MM.1S (cell line): ENCODE measurements around the gene PTPRD.

Experiments
- DNase-seq: peaks from one replicate; pipeline ENCODE4 v3.0.0-alpha.2; 2015
- H2AFZ ChIP-seq: fragments of 300-600 bp; sonication (generic); 2 replicates; pipeline ENCODE4 v1.6.0; 2016; ENCODE audit warnings: antibody characterized with exemption, low read length
- H3F3A ChIP-seq: fragments of 300-600 bp; sonication (generic); 2 replicates; pipeline ENCODE4 v1.6.1; 2016; ENCODE audit warnings: mild to moderate bottlenecking, antibody characterized with exemption, low read length, moderate library complexity, mixed read lengths; ENCODE audit not compliant: insufficient read depth
- H3K27ac ChIP-seq: fragments of 300-600 bp; sonication (generic); 2 replicates; pipeline ENCODE4 v1.5.1; 2016; ENCODE audit warnings: mild to moderate bottlenecking, low read length
- H3K27me3 ChIP-seq: fragments of 300-600 bp; sonication (generic); replicated peaks from 2 replicates; pipeline ENCODE4 v1.6.0; 2016; ENCODE audit warnings: low read length; ENCODE audit not compliant: insufficient read depth
- H3K36me3 ChIP-seq: fragments of 300-600 bp; sonication (generic); replicated peaks from 2 replicates; pipeline ENCODE4 v1.6.1; 2016; ENCODE audit warnings: mild to moderate bottlenecking, low read length, mixed read lengths; ENCODE audit not compliant: insufficient read depth
- H3K4me1 ChIP-seq: fragments of 300-600 bp; sonication (generic); 2 replicates; pipeline ENCODE4 v1.6.1; 2016; ENCODE audit warnings: low read length, mixed read lengths
- H3K4me2 ChIP-seq: fragments of 300-600 bp; sonication (generic); 2 replicates; pipeline ENCODE4 v1.6.0; 2016; ENCODE audit warnings: low read depth, low read length
- H3K4me3 ChIP-seq: fragments of 300-600 bp; sonication (generic); 2 replicates; pipeline ENCODE4 v1.5.1; 2016; ENCODE audit warnings: low read length, mixed read lengths
- H3K79me2 ChIP-seq: fragments of 300-600 bp; sonication (generic); 2 replicates; pipeline ENCODE4 v1.6.1; 2016; ENCODE audit warnings: mixed run types, low read length, mixed read lengths
- H3K9ac ChIP-seq: fragments of 300-600 bp; sonication (generic); 2 replicates; pipeline ENCODE4 v1.6.1; 2016; ENCODE audit warnings: low read length, mixed read lengths
- H3K9me2 ChIP-seq: fragments of 300-600 bp; sonication (generic); replicated peaks from 2 replicates; pipeline ENCODE4 v1.6.1; 2016; ENCODE audit warnings: mild to moderate bottlenecking, low read length, mixed read lengths; ENCODE audit not compliant: insufficient read depth
- H3K9me3 ChIP-seq: fragments of 300-600 bp; sonication (generic); replicated peaks from 2 replicates; pipeline ENCODE4 v1.6.1; 2016; ENCODE audit warnings: mild to moderate bottlenecking, low read length, mixed read lengths; ENCODE audit not compliant: insufficient read depth
- H4K20me1 ChIP-seq: fragments of 300-600 bp; sonication (generic); 2 replicates; pipeline ENCODE4 v1.6.1; 2016; ENCODE audit warnings: mild to moderate bottlenecking, low read length, moderate library complexity, mixed read lengths; ENCODE audit not compliant: insufficient read depth
- EZH2 ChIP-seq: fragments of 300-600 bp; sonication (generic); optimal IDR thresholded peaks from 2 replicates; pipeline ENCODE3; 2017; ENCODE audit warnings: low read depth, mild to moderate bottlenecking, antibody characterized with exemption, low read length, mixed read lengths
- EZH2phosphoT487 ChIP-seq: fragments of 300-600 bp; sonication (generic); IDR thresholded peaks from 2 replicates; pipeline ENCODE4 v1.6.1; 2018; ENCODE audit warnings: antibody characterized with exemption, low read length
- TF ChIP-seq, protein P1 (sequence below): fragments of 300-600 bp; sonication (generic); IDR thresholded peaks from 2 replicates; pipeline ENCODE4 v1.5.1; 2016; ENCODE audit warnings: antibody characterized with exemption, low read length, mixed read lengths

PTPRD gene

GRCh38 chr9:9961934-9962333 lies 650.9 kb downstream of the PTPRD start:
- Histone ChIP-seq H3K4me2 (no peak overlapping the region), H3K9me3 (no peaks in the 10 kb centered on the region), H3K36me3 (no peaks in the 10 kb centered on the region), H3F3A (no peaks in the 10 kb centered on the region), H3K27me3 (no peaks in the 10 kb centered on the region), H3K9ac (no peak overlapping the region), H3K79me2 (no peaks in the 10 kb centered on the region), H3K4me3 (no peak overlapping the region), H4K20me1 (no peaks in the 10 kb centered on the region), H3K27ac (no peak overlapping the region), H3K4me1 (no peaks in the 10 kb centered on the region), H2AFZ (no peak overlapping the region), H3K9me2 (no peaks in the 10 kb centered on the region)
- DNase-seq, result no peak
- no peak for TF ChIP-seq EZH2phosphoT487
- no peak for TF ChIP-seq EZH2
- TF ChIP-seq, protein P1, sequence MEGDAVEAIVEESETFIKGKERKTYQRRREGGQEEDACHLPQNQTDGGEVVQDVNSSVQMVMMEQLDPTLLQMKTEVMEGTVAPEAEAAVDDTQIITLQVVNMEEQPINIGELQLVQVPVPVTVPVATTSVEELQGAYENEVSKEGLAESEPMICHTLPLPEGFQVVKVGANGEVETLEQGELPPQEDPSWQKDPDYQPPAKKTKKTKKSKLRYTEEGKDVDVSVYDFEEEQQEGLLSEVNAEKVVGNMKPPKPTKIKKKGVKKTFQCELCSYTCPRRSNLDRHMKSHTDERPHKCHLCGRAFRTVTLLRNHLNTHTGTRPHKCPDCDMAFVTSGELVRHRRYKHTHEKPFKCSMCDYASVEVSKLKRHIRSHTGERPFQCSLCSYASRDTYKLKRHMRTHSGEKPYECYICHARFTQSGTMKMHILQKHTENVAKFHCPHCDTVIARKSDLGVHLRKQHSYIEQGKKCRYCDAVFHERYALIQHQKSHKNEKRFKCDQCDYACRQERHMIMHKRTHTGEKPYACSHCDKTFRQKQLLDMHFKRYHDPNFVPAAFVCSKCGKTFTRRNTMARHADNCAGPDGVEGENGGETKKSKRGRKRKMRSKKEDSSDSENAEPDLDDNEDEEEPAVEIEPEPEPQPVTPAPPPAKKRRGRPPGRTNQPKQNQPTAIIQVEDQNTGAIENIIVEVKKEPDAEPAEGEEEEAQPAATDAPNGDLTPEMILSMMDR, result no peak

DNA sequence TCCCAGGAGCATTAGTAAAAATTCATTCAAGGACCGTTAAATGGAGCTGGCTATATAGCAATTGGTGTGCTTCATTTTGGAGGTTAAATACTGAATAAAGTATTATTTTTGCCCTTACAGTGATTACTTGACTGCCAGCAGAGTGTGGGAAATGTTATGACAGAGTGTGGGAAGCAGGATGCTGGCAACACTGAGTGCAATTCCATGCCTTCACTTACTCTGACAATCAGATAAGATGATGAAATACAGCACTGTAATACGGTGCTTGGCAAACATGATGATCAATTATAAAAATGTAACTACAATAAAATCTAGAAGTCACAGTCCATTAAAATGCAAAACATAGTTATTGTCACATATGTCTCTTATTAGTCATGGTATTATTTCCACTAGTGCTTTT lies 651.3 kb downstream of the PTPRD start:
- Histone ChIP-seq H3K4me1 (no peaks in the 10 kb centered on the region), H4K20me1 (no peaks in the 10 kb centered on the region), H3F3A (no peaks in the 10 kb centered on the region), H3K79me2 (no peaks in the 10 kb centered on the region), H3K36me3 (no peaks in the 10 kb centered on the region), H3K9me2 (no peaks in the 10 kb centered on the region), H3K9ac (no peak overlapping the region), H2AFZ (no peak overlapping the region), H3K4me2 (no peak overlapping the region), H3K27ac (no peak overlapping the region), H3K4me3 (no peak overlapping the region), H3K27me3 (no peaks in the 10 kb centered on the region), H3K9me3 (no peaks in the 10 kb centered on the region)
- DNase-seq, result no peak
- TF ChIP-seq EZH2phosphoT487, result no peak

GRCh38 chr9:9951556-9952160 lies 661.1 kb downstream of the PTPRD start:
- Histone ChIP-seq H3K79me2 (no peaks in the 10 kb centered on the region), H3K9me3 (no peaks in the 10 kb centered on the region), H3K4me2 (no peak overlapping the region), H3F3A (no peaks in the 10 kb centered on the region), H3K4me1 (no peaks in the 10 kb centered on the region), H4K20me1 (no peaks in the 10 kb centered on the region), H2AFZ (no peak overlapping the region), H3K27me3 (no peaks in the 10 kb centered on the region), H3K4me3 (no peak overlapping the region), H3K27ac (no peak overlapping the region), H3K36me3 (no peaks in the 10 kb centered on the region), H3K9ac (no peak overlapping the region), H3K9me2 (no peaks in the 10 kb centered on the region)
- DNase-seq, result no peak
- no peak for TF ChIP-seq EZH2phosphoT487
- TF ChIP-seq, protein P1, result no peak
- TF ChIP-seq EZH2, result no peak

- H2AFZ ChIP-seq, result no peak overlapping the region
- no peak for TF ChIP-seq EZH2phosphoT487
- TF ChIP-seq, protein P1, result no peak
- TF ChIP-seq EZH2, result no peak
- no peak for DNase-seq
Observed at GRCh38 chr9:9950813-9951212, 662.0 kb downstream of the PTPRD start.

More at GRCh38 chr9:9950813-9951212, 662.0 kb downstream of the PTPRD start:
- Histone ChIP-seq H3K9ac (no peak overlapping the region), H3K9me3 (no peaks in the 10 kb centered on the region), H3K27me3 (no peaks in the 10 kb centered on the region), H3F3A (no peaks in the 10 kb centered on the region), H3K4me1 (no peaks in the 10 kb centered on the region), H3K36me3 (no peaks in the 10 kb centered on the region), H3K4me3 (no peak overlapping the region), H3K27ac (no peak overlapping the region), H3K9me2 (no peaks in the 10 kb centered on the region), H3K79me2 (no peaks in the 10 kb centered on the region), H3K4me2 (no peak overlapping the region), H4K20me1 (no peaks in the 10 kb centered on the region)
